ENCODE measurements around the gene ATP6AP1. TPM values are rescaled to one million over a fixed set of nuclear protein-coding genes. Genes with fewer than 3 reads are reported as not detected.

ATP6AP1 gene
- total and polyA plus RNA-seq, 2 of the 13 experiments (the other 11 are each of a cell fraction or from before 2014, with no cell fraction given) = 56.7 to 110 TPM

DNA sequence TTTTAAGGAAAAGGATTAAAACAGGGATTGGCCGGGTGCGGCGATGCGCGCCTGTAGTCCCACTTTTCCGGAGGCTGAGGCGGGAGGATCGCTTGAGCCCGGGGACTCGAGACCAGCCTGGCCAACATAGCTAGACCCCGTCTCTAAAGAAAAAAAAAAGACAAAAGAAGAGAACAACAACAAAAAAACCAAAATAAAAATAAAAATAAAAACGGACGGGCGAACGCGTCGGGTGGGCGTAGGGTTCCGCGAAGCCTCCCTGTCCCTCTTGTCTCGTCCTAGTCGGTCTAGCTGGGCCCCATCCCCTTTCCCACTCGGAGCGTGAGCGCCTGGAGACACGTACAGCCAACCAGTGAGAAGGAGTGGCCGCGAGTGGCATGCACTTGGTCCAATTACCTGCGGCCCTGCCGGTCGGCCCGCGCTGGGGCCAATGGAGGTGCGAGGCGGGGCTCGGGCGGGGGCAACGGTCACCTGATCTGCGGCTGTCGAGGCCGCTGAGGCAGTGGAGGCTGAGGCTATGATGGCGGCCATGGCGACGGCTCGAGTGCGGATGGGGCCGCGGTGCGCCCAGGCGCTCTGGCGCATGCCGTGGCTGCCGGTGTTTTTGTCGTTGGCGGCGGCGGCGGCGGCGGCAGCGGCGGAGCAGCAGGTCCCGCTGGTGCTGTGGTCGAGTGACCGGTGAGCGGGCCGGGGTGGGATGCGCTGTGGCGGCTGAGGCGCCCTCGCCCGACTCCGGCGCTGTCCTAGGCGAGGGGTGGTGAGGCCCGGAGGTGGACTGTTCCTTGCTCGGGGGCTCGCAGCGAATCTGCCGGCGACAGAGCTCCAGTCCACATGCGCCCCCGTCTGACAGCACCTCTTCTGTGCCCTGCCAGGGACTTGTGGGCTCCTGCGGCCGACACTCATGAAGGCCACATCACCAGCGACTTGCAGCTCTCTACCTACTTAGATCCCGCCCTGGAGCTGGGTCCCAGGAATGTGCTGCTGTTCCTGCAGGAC lies at the start of gene ATP6AP1 (continued):
- TF ChIP-seq TFDP2 (CRISPR knock-in tag; IDR thresholded peaks at IDR 0.05) (peak; percentile 58; the same call in 1 of the 2 replicates), KDM1A (CRISPR knock-in tag; IDR thresholded peaks at IDR 0.05) (no peak), ZFX (CRISPR knock-in tag; IDR thresholded peaks at IDR 0.05; ENCODE audit: low read depth) (peak; percentile 81), ZNF607 (CRISPR knock-in tag; IDR thresholded peaks at IDR 0.05; ENCODE audit: borderline replicate concordance) (no peak), THRA (CRISPR knock-in tag; IDR thresholded peaks at IDR 0.05; ENCODE audit: borderline replicate concordance) (no peak), ZNF770 (CRISPR knock-in tag; IDR thresholded peaks at IDR 0.05) (peak; percentile 99), GRHL1 (CRISPR knock-in tag; conservative IDR thresholded peaks at IDR 0.05) (no peak), CEBPB (IDR thresholded peaks at IDR 0.05; ENCODE audit: borderline replicate concordance, low read depth, low read length) (no peak), ZNF549 (CRISPR knock-in tag; IDR thresholded peaks at IDR 0.05) (no peak), ESRRA (CRISPR knock-in tag; IDR thresholded peaks at IDR 0.05; ENCODE audit: low read depth) (no peak), HNRNPH1 (optimal IDR thresholded peaks at IDR 0.05; ENCODE audit: low read depth, low read length) (no peak), ZNF567 (CRISPR knock-in tag; IDR thresholded peaks at IDR 0.05; ENCODE audit: borderline replicate concordance) (no peak), ZFP36L2 (CRISPR knock-in tag; IDR thresholded peaks at IDR 0.05) (no peak), TFE3 (CRISPR knock-in tag; IDR thresholded peaks at IDR 0.05) (peak; percentile 77; the same call in 1 of the 2 replicates), ZNF136 (CRISPR knock-in tag; IDR thresholded peaks at IDR 0.05; ENCODE audit: low read depth) (no peak), ARHGAP35 (CRISPR knock-in tag; IDR thresholded peaks at IDR 0.05; ENCODE audit: borderline replicate concordance) (no peak), IRF2 (CRISPR knock-in tag; IDR thresholded peaks at IDR 0.05) (no peak), SMYD3 (CRISPR knock-in tag; IDR thresholded peaks at IDR 0.05) (no peak), SP4 (CRISPR knock-in tag; IDR thresholded peaks at IDR 0.05) (peak; percentile 51)
